ENCODE measurements around the gene RNF7. TPM values are rescaled to one million over a fixed set of nuclear protein-coding genes. Genes with fewer than 3 reads are reported as not detected.
A peak's percentile ranks its signal among the peaks of the same experiment; 100 is the strongest.

RNF7 gene
- total and polyA plus RNA-seq, 2 of the 13 experiments (the other 11 are each of a cell fraction or from before 2014, with no cell fraction given): 66.4 to 94.7 TPM

- BruUV-seq (replicated peaks): no TSS peak
- FAIRE-seq (no peak), ATAC-seq (no peak), DNase-seq (ENCODE audit: low spot score) (no peak)
- ChIA-PET CTCF (ENCODE audit: low intra/inter-chr PET ratio, low total read pairs) (no interaction called here), POLR2A (interaction anchor here (4.0 kb wide), 1 partner anchor 11 kb away, joined by 29 read pairs; no protein-coding TSS in a partner anchor)
- TF ChIP-seq MIER3 (CRISPR knock-in tag; IDR thresholded peaks at IDR 0.05; ENCODE audit: borderline replicate concordance) (no peak), ZMYM3 (CRISPR knock-in tag; IDR thresholded peaks at IDR 0.05) (0 out of 2 replicates have a peak, but pooled peaks have one; percentile 20), ZNF770 (CRISPR knock-in tag; IDR thresholded peaks at IDR 0.05) (peak; percentile 96)
- Histone ChIP-seq H3K9me3 (ENCODE audit: low read length) (no peaks in the 10 kb centered on the region), H3K4me3 (replicated peaks in 1 of 3; ENCODE audit: insufficient read depth in 1 of 3, low read depth in 2 of 3, low read length in 3 of 3) (peak overlapping the region; percentile 90 to 99 (median 99); a peak in 5 of 6 replicates), H3K79me2 (ENCODE audit: insufficient read depth, low read length) (peaks cover 62% of the 10 kb centered on the region), H3K27ac (ENCODE audit: extremely low read length, insufficient read depth, low read length) (no peak overlapping the region), H3K4me1 (ENCODE audit: insufficient read depth, low read length) (peaks cover 73% of the 10 kb centered on the region), H3K36me3 (replicated peaks in 1 of 2; ENCODE audit: control insufficient read depth in 1 of 2, insufficient read depth in 2 of 2, low read length in 2 of 2) (peaks cover 0 to 13% of the 10 kb centered on the region in 2 experiments; a peak in 4 of 5 replicates), H3K27me3 (ENCODE audit: control insufficient read depth in 1 of 2, insufficient read depth in 2 of 2, low read length in 2 of 2) (no peaks in the 10 kb centered on the region; a peak in 1 of 5 replicates), H3K4me2 (ENCODE audit: low read depth, low read length) (peak overlapping the region; percentile 69), H4K20me1 (ENCODE audit: insufficient read depth, low read length) (peaks cover 12% of the 10 kb centered on the region), H3K9ac (ENCODE audit: insufficient read depth, low read depth, low read length) (peak overlapping the region; percentile 93; the same call in 1 of the 2 replicates), H2AFZ (ENCODE audit: low read length) (no peak overlapping the region)
- 74% methylated on average over 2 of the region's 2 CpGs for WGBS (ENCODE audit: low lambda C conversion rate)
- in situ Hi-C loops (cut with HindIII; ENCODE audit: extremely low pct_ligation_motif_present, low pct_unique_long_range_greater_than_20kb) (loop anchor here (10.0 kb wide), 1 partner anchor 135 kb away; the partner anchor contains the start of gene ATP1B3), intact Hi-C loops (cut with micrococcal nuclease; ENCODE audit: unreplicated experiment) (loop anchor here (5.0 kb wide), 1 partner anchor 92 kb away; no protein-coding TSS in a partner anchor)
Observed at GRCh38 chr3:141739731-141740130, 1.6 kb downstream of the RNF7 start.

- Histone ChIP-seq H3K9ac (ENCODE audit: insufficient read depth, low read depth, low read length) (peak overlapping the region; percentile 93; the same call in 1 of the 2 replicates), H3K27me3 (ENCODE audit: control insufficient read depth in 1 of 2, insufficient read depth in 2 of 2, low read length in 2 of 2) (no peaks in the 10 kb centered on the region; a peak in 1 of 5 replicates), H3K9me3 (ENCODE audit: low read length) (no peaks in the 10 kb centered on the region), H3K4me2 (ENCODE audit: low read depth, low read length) (peak overlapping the region; percentile 69), H3K4me1 (ENCODE audit: insufficient read depth, low read length) (peaks cover 67% of the 10 kb centered on the region), H3K27ac (ENCODE audit: extremely low read length, insufficient read depth, low read length) (no peak overlapping the region), H3K79me2 (ENCODE audit: insufficient read depth, low read length) (peaks cover 62% of the 10 kb centered on the region), H3K36me3 (replicated peaks in 1 of 2; ENCODE audit: control insufficient read depth in 1 of 2, insufficient read depth in 2 of 2, low read length in 2 of 2) (peaks cover 0 to 18% of the 10 kb centered on the region in 2 experiments; a peak in 4 of 5 replicates), H4K20me1 (ENCODE audit: insufficient read depth, low read length) (peaks cover 12% of the 10 kb centered on the region), H2AFZ (ENCODE audit: low read length) (no peak overlapping the region), H3K4me3 (replicated peaks in 1 of 3; ENCODE audit: insufficient read depth in 1 of 3, low read depth in 2 of 3, low read length in 3 of 3) (peak overlapping the region in 1 of 3 experiments; percentile 4; a peak in 1 of 6 replicates)
- intact Hi-C loops (cut with micrococcal nuclease; ENCODE audit: unreplicated experiment) (no loop called here), in situ Hi-C loops (cut with HindIII; ENCODE audit: extremely low pct_ligation_motif_present, low pct_unique_long_range_greater_than_20kb) (no loop called here)
- FAIRE-seq (no peak), ATAC-seq (no peak), DNase-seq (ENCODE audit: low spot score) (no peak)
- POLR2A ChIA-PET: interaction anchor here (4.0 kb wide), 1 partner anchor 12 kb away, joined by 29 read pairs; no protein-coding TSS in a partner anchor
- CTCF ChIA-PET (ENCODE audit: low intra/inter-chr PET ratio, low total read pairs): no interaction called here
- BruUV-seq (replicated peaks): no TSS peak
- TF ChIP-seq NRL (CRISPR knock-in tag; IDR thresholded peaks at IDR 0.05; ENCODE audit: borderline replicate concordance) (no peak), ZNF839 (CRISPR knock-in tag; IDR thresholded peaks at IDR 0.05; ENCODE audit: borderline replicate concordance) (no peak), NR2F6 (IDR thresholded peaks at IDR 0.05) (no peak), NR2F6 (CRISPR knock-in tag; IDR thresholded peaks at IDR 0.05) (no peak), ZNF768 (CRISPR knock-in tag; IDR thresholded peaks at IDR 0.05) (no peak), GRHL1 (CRISPR knock-in tag; conservative IDR thresholded peaks at IDR 0.05) (no peak), BATF2 (CRISPR knock-in tag; IDR thresholded peaks at IDR 0.05) (no peak), ZEB1 (IDR thresholded peaks at IDR 0.05; ENCODE audit: insufficient replicate concordance, low read depth) (no peak), ZFP82 (CRISPR knock-in tag; IDR thresholded peaks at IDR 0.05; ENCODE audit: borderline replicate concordance) (no peak), FOSL2 (CRISPR knock-in tag; IDR thresholded peaks at IDR 0.05) (no peak), PHF5A (CRISPR knock-in tag; IDR thresholded peaks at IDR 0.05; ENCODE audit: low read depth, unreplicated experiment) (no peak), MED13 (CRISPR knock-in tag; IDR thresholded peaks at IDR 0.05) (no peak), KLF9 (CRISPR knock-in tag; IDR thresholded peaks at IDR 0.05; ENCODE audit: low read depth) (no peak)
Observed at GRCh38 chr3:141740349-141740748, 2.3 kb downstream of the RNF7 start.
